ENCODE results near the gene AK4. TPM values are rescaled to one million over a fixed set of nuclear protein-coding genes. Genes with fewer than 3 reads are reported as not detected.

Gene AK4
- total and polyA plus RNA-seq, 2 experiments from 2014 or later: 61.5 to 76.1 TPM

GRCh38 chr1:65165269-65165993 lies 17.4 kb downstream of the AK4 start:
- H3K4me2 ChIP-seq: no peak overlapping the region
- H3K27me3 ChIP-seq: no peaks in the 10 kb centered on the region
- TF ChIP-seq EZH2 (IDR thresholded peaks at IDR 0.05; ENCODE audit: borderline replicate concordance): no peak
- TF ChIP-seq EZH2phosphoT487 (IDR thresholded peaks at IDR 0.05; ENCODE audit: low read depth, severe bottlenecking, unreplicated experiment): no peak
- TF ChIP-seq, protein P1, sequence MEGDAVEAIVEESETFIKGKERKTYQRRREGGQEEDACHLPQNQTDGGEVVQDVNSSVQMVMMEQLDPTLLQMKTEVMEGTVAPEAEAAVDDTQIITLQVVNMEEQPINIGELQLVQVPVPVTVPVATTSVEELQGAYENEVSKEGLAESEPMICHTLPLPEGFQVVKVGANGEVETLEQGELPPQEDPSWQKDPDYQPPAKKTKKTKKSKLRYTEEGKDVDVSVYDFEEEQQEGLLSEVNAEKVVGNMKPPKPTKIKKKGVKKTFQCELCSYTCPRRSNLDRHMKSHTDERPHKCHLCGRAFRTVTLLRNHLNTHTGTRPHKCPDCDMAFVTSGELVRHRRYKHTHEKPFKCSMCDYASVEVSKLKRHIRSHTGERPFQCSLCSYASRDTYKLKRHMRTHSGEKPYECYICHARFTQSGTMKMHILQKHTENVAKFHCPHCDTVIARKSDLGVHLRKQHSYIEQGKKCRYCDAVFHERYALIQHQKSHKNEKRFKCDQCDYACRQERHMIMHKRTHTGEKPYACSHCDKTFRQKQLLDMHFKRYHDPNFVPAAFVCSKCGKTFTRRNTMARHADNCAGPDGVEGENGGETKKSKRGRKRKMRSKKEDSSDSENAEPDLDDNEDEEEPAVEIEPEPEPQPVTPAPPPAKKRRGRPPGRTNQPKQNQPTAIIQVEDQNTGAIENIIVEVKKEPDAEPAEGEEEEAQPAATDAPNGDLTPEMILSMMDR (IDR thresholded peaks at IDR 0.05; ENCODE audit: poor library complexity): no peak
- H3K4me1 ChIP-seq (ENCODE audit: insufficient read depth): peaks cover 14% of the 10 kb centered on the region
- peaks cover 88% of the 10 kb centered on the region for H3K79me2 ChIP-seq
- H2AFZ ChIP-seq: no peak overlapping the region
- H3K27ac ChIP-seq: no peak overlapping the region
- H3K9me2 ChIP-seq (replicated peaks; ENCODE audit: insufficient read depth): no peaks in the 10 kb centered on the region
- H3K36me3 ChIP-seq (replicated peaks; ENCODE audit: insufficient read depth, low read depth): no peaks in the 10 kb centered on the region
- H3K9me3 ChIP-seq (ENCODE audit: low read depth): no peaks in the 10 kb centered on the region
- no peaks in the 10 kb centered on the region for H4K20me1 ChIP-seq (ENCODE audit: insufficient read depth, poor library complexity, severe bottlenecking)
- no peak overlapping the region for H3K4me3 ChIP-seq
- DNase-seq (ENCODE audit: low spot score): no peak
- 81% methylated on average over 5 of the region's 5 CpGs for WGBS (ENCODE audit: low lambda C conversion rate, missing lambda C conversion rate)

GRCh38 chr1:65166572-65167305 lies 18.7 kb downstream of the AK4 start:
- Histone ChIP-seq H3K9me2 (replicated peaks; ENCODE audit: insufficient read depth) (no peaks in the 10 kb centered on the region), H4K20me1 (ENCODE audit: insufficient read depth, poor library complexity, severe bottlenecking) (no peaks in the 10 kb centered on the region), H3K36me3 (replicated peaks; ENCODE audit: insufficient read depth, low read depth) (no peaks in the 10 kb centered on the region), H3K27me3 (no peaks in the 10 kb centered on the region), H3K27ac (no peak overlapping the region), H3K4me2 (no peak overlapping the region), H3K79me2 (peaks cover 81% of the 10 kb centered on the region), H3K4me1 (ENCODE audit: insufficient read depth) (peaks cover 15% of the 10 kb centered on the region), H2AFZ (no peak overlapping the region), H3K4me3 (no peak overlapping the region), H3K9me3 (ENCODE audit: low read depth) (no peaks in the 10 kb centered on the region)
- TF ChIP-seq EZH2phosphoT487 (IDR thresholded peaks at IDR 0.05; ENCODE audit: low read depth, severe bottlenecking, unreplicated experiment) (no peak), EZH2 (IDR thresholded peaks at IDR 0.05; ENCODE audit: borderline replicate concordance) (no peak)
- TF ChIP-seq, protein P1 (IDR thresholded peaks at IDR 0.05; ENCODE audit: poor library complexity): no peak
- DNase-seq (ENCODE audit: low spot score): no peak
- over 99% methylated on average over 7 of the region's 7 CpGs for WGBS (ENCODE audit: low lambda C conversion rate, missing lambda C conversion rate)

GRCh38 chr1:65167586-65168242 lies 19.7 kb downstream of the AK4 start:
- Histone ChIP-seq H3K4me3 (no peak overlapping the region), H3K4me1 (ENCODE audit: insufficient read depth) (peaks cover 15% of the 10 kb centered on the region), H2AFZ (no peak overlapping the region), H4K20me1 (ENCODE audit: insufficient read depth, poor library complexity, severe bottlenecking) (no peaks in the 10 kb centered on the region), H3K4me2 (no peak overlapping the region), H3K36me3 (replicated peaks; ENCODE audit: insufficient read depth, low read depth) (no peaks in the 10 kb centered on the region), H3K9me2 (replicated peaks; ENCODE audit: insufficient read depth) (no peaks in the 10 kb centered on the region), H3K79me2 (peaks cover 81% of the 10 kb centered on the region), H3K27ac (no peak overlapping the region), H3K27me3 (no peaks in the 10 kb centered on the region), H3K9me3 (ENCODE audit: low read depth) (no peaks in the 10 kb centered on the region)
- no peak for DNase-seq (ENCODE audit: low spot score)
- 89% methylated on average over 5 of the region's 5 CpGs for whole genome bisulfite sequencing (ENCODE audit: low lambda C conversion rate, missing lambda C conversion rate)
- no peak for TF ChIP-seq EZH2phosphoT487 (IDR thresholded peaks at IDR 0.05; ENCODE audit: low read depth, severe bottlenecking, unreplicated experiment)
- TF ChIP-seq EZH2 (IDR thresholded peaks at IDR 0.05; ENCODE audit: borderline replicate concordance): no peak
- TF ChIP-seq, protein P1 (IDR thresholded peaks at IDR 0.05; ENCODE audit: poor library complexity): no peak
